Endothelial cell of umbilical vein (primary cell): Measurements from ENCODE around the gene TNRC6C. TPM values are rescaled to one million over a fixed set of nuclear protein-coding genes. Genes with fewer than 3 reads are reported as not detected.

Experiments
- BruUV-seq: library from RNA; stranded (reverse); fragments of 400-500 nt; replicated peaks from 2 replicates; lab custom pipeline; 2021; lab: Mats Ljungman, UMichigan
- CTCF ChIA-PET: fragments of 300-600, 350-600 bp; sonication (Branson Sonifier 250); formaldehyde crosslinking; loops from one replicate; lab custom pipeline; 2021; ENCODE audit warnings: antibody characterized with exemption, inconsistent platforms; lab: Charles Lee
- POLR2A ChIA-PET: fragments of 300-600, 350-600 bp; sonication (Branson Sonifier 250); formaldehyde crosslinking; loops from one replicate; lab custom pipeline; 2021; ENCODE audit warnings: antibody characterized with exemption, inconsistent platforms; lab: Charles Lee
- DNase-seq: peaks from one replicate; pipeline ENCODE4 v3.0.0-alpha.2; 2011; ENCODE audit warnings: low read depth, low spot score
- FAIRE-seq: peaks from 2 replicates; lab custom pipeline; 2011; peaks lifted over from hg19 to GRCh38; lab: Jason Lieb, UNC
- H2AFZ ChIP-seq: 2 replicates; pipeline ENCODE4 v1.6.0; 2012; ENCODE audit warnings: low read depth, low read length, control low read depth, inconsistent platforms
- H3K27ac ChIP-seq: 2 replicates; pipeline ENCODE4 v1.5.1; 2011; ENCODE audit warnings: low read depth, mild to moderate bottlenecking, control low read depth, low read length, moderate library complexity; ENCODE audit not compliant: insufficient read depth
- H3K27me3 ChIP-seq, 2 experiments: 2 replicates each; pipeline versions ENCODE4 v1.6.0 to v1.6.1; 2011; ENCODE audit warnings: low read length in 2 of 2, mixed read lengths in 1 of 2; ENCODE audit not compliant: control insufficient read depth in 2 of 2, insufficient read depth in 2 of 2
- H3K36me3 ChIP-seq, 2 experiments: 2 replicates in 1 of 2; 3 replicates in 1 of 2; pipeline ENCODE4 v1.5.1; 2011; ENCODE audit warnings: low read length in 2 of 2, mild to moderate bottlenecking in 1 of 2, moderate library complexity in 1 of 2; ENCODE audit not compliant: control insufficient read depth in 2 of 2, insufficient read depth in 2 of 2; ENCODE audit errors: extremely low read depth in 1 of 2
- H3K4me1 ChIP-seq: 3 replicates; pipeline ENCODE4 v1.5.1; 2011; ENCODE audit warnings: mild to moderate bottlenecking, low read length; ENCODE audit not compliant: control insufficient read depth, insufficient read depth; ENCODE audit errors: extremely low read depth
- H3K4me2 ChIP-seq: 2 replicates; pipeline ENCODE4 v1.6.1; 2011; ENCODE audit warnings: low read length, control low read depth, mixed read lengths; ENCODE audit not compliant: insufficient read depth
- H3K4me3 ChIP-seq, 3 experiments: fragments of 200-600 bp in 1 of 3; sonication (generic), shearing (Covaris generic) in 1 of 3; replicated peaks in 1 of 3; 2 replicates each; pipeline ENCODE4 v1.5.1; 2011 to 2016; ENCODE audit warnings: control low read depth in 3 of 3, low read length in 3 of 3, mild to moderate bottlenecking in 2 of 3, inconsistent platforms in 1 of 3, low read depth in 1 of 3, moderate library complexity in 1 of 3; ENCODE audit not compliant: insufficient read depth in 1 of 3
- H3K79me2 ChIP-seq: 2 replicates; pipeline ENCODE4 v1.6.0; 2012; ENCODE audit warnings: low read length, inconsistent platforms; ENCODE audit not compliant: control insufficient read depth, insufficient read depth
- H3K9ac ChIP-seq: replicated peaks from 2 replicates; pipeline ENCODE3; 2011; ENCODE audit warnings: low read length, control low read depth; ENCODE audit not compliant: insufficient read depth; ENCODE audit errors: extremely low read depth
- H3K9me1 ChIP-seq: replicated peaks from 3 replicates; pipeline ENCODE4 v1.6.0; 2011; ENCODE audit warnings: mild to moderate bottlenecking, low read length; ENCODE audit not compliant: control insufficient read depth, insufficient read depth; ENCODE audit errors: extremely low read depth
- H3K9me3 ChIP-seq: replicated peaks from 2 replicates; pipeline ENCODE4 v1.5.1; 2012; ENCODE audit warnings: low read length, inconsistent platforms; ENCODE audit not compliant: control insufficient read depth, insufficient read depth
- H4K20me1 ChIP-seq: replicated peaks from 2 replicates; pipeline ENCODE3; 2011; ENCODE audit warnings: mild to moderate bottlenecking, low read length; ENCODE audit not compliant: control insufficient read depth, insufficient read depth; ENCODE audit errors: extremely low read depth
- CTCF ChIP-seq, 2 donors: IDR thresholded peaks; 1 replicate in 1 of 2; 2 replicates in 1 of 2; pipeline ENCODE4 v1.5.1; 2011; ENCODE audit warnings: low read length in 2 of 2, mild to moderate bottlenecking in 2 of 2, moderate library complexity in 2 of 2, control low read depth in 1 of 2, inconsistent platforms in 1 of 2, low read depth in 1 of 2; ENCODE audit not compliant: insufficient read depth in 1 of 2; ENCODE audit errors: extremely low read depth in 1 of 2
- EZH2 ChIP-seq: IDR thresholded peaks from 2 replicates; pipeline ENCODE4 v1.6.1; 2012; ENCODE audit warnings: borderline replicate concordance, low read depth, mild to moderate bottlenecking, moderate library complexity, low read length, inconsistent platforms; ENCODE audit not compliant: severe bottlenecking
- FOS ChIP-seq: IDR thresholded peaks from 2 replicates; pipeline ENCODE4 v1.6.1; 2011; ENCODE audit warnings: mild to moderate bottlenecking, low read length, moderate library complexity, borderline replicate concordance; ENCODE audit not compliant: insufficient read depth
- GATA2 ChIP-seq: IDR thresholded peaks from 2 replicates; pipeline ENCODE4 v1.7.0; 2011; ENCODE audit warnings: low read depth, mild to moderate bottlenecking, moderate library complexity, mixed read lengths, low read length; ENCODE audit not compliant: insufficient read length, insufficient read depth
- JUN ChIP-seq: IDR thresholded peaks from 2 replicates; pipeline ENCODE4 v1.6.1; 2011; ENCODE audit warnings: borderline replicate concordance, low read depth; ENCODE audit not compliant: insufficient read length, insufficient read depth
- MAX ChIP-seq: IDR thresholded peaks from 2 replicates; pipeline ENCODE4 v1.6.1; 2011; ENCODE audit not compliant: insufficient read depth, insufficient read length
- MYC ChIP-seq: IDR thresholded peaks from one replicate; pipeline ENCODE4 v1.6.1; 2011; ENCODE audit warnings: mild to moderate bottlenecking, low read depth, low read length
- POLR2A ChIP-seq: IDR thresholded peaks from 2 replicates; pipeline ENCODE4 v1.6.1; 2012; ENCODE audit warnings: low read depth, mild to moderate bottlenecking, control low read depth, low read length
- POLR2AphosphoS5 ChIP-seq: IDR thresholded peaks from 2 replicates; pipeline ENCODE4 v1.6.1; 2012; ENCODE audit warnings: low read depth, mild to moderate bottlenecking, control low read depth, low read length, moderate library complexity; ENCODE audit not compliant: insufficient read depth
- dilution Hi-C: fragments of 300-500 bp; cut with MboI; formaldehyde crosslinking; loops from one replicate; pipeline ENCODE4 v1.15.0; 2019; ENCODE audit warnings: low sequenced_read_pairs; ENCODE audit not compliant: extremely low pct_ligation_motif_present
- intact Hi-C: fragments of 100-400 bp; cut with micrococcal nuclease; formaldehyde crosslinking; loops from one replicate; pipeline ENCODE4 v1.10.0; 2022
- polyA plus RNA-seq, 4 experiments: library from polyadenylated mRNA; depleted of rRNA in 3 of 4; stranded (reverse) in 3 of 4; unstranded in 1 of 4; fragments of >200 nt; gene quantifications; 2 replicates each; pipeline versions ENCODE4 v1.2.1 to v1.2.3, GENCODE V29; 2011 to 2012; ENCODE audit warnings: missing spikeins in 1 of 4
- total RNA-seq: library from RNA; stranded (reverse); gene quantifications from 2 replicates; pipeline ENCODE4 v1.2.3, GENCODE V29; 2021

TNRC6C gene
- total and polyA plus RNA-seq, 2 donors (not counting 3 experiments of a cell fraction or from before 2014, with no cell fraction given): 2.1 to 17.5 TPM

GRCh38 chr17:78075011-78075410 is 116.5 kb downstream of the TNRC6C start:
- FAIRE-seq: no peak
- Histone ChIP-seq H3K4me1 (no peaks in the 10 kb centered on the region), H3K4me2 (no peak overlapping the region), H3K27ac (no peak overlapping the region), H2AFZ (no peak overlapping the region), H3K9me1 (no peaks in the 10 kb centered on the region), H3K36me3 (peaks cover 11 to 35% of the 10 kb centered on the region in 2 experiments), H4K20me1 (no peaks in the 10 kb centered on the region), H3K4me3 (no peak overlapping the region), H3K79me2 (no peaks in the 10 kb centered on the region), H3K9ac (no peak overlapping the region), H3K27me3 (no peaks in the 10 kb centered on the region), H3K9me3 (no peaks in the 10 kb centered on the region)
- no peak for DNase-seq
- TF ChIP-seq CTCF (IDR thresholded peaks at IDR 0.05; ENCODE audit: extremely low read depth in 1 of 2, insufficient read depth in 1 of 2, low read depth in 1 of 2, low read length in 2 of 2): no peak
- TF ChIP-seq FOS: no peak
- TF ChIP-seq GATA2: no peak
- TF ChIP-seq MYC: no peak
- no peak for TF ChIP-seq MAX
- no peak for TF ChIP-seq POLR2A
- no peak for TF ChIP-seq JUN
- no peak for TF ChIP-seq POLR2AphosphoS5
- no peak for TF ChIP-seq EZH2
- intact Hi-C loops: no loop called here
- dilution Hi-C loops: no loop called here
- BruUV-seq: no TSS peak
- ChIA-PET POLR2A (no interaction called here), CTCF (no interaction called here)
